ENCODE results near the gene STPG4.
A peak's percentile ranks its signal among the peaks of the same experiment; 100 is the strongest.
"Not testable (repeated sequence)": the region's sequence is repeated elsewhere in the genome, so short reads cannot be mapped to it uniquely, and the experiment has no call there.

The STPG4 gene

DNA sequence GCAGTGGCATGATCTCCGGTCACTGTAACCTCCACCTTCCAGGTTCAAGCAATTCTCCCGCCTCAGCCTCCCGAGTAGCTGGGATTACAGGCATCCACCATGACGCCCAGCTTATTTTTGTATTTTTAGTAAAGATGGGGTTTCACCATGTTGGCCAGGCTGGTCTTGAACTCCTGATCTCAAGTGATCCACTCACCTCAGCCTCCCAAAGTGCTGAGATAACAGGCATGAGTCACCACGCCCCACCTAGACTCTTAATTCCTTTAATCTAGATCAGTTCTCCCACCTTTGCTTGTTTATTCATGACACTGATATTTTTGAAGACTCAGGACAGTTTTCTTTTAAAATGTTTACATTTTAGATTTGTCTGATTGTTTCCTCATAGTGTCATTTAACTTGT is 30.0 kb upstream of the STPG4 start:
- not testable (repeated sequence) for H3K4me3 Mint-ChIP-seq; DNase-seq; H3K9me3 Mint-ChIP-seq; H3K27ac Mint-ChIP-seq; H3K36me3 Mint-ChIP-seq; ATAC-seq (replicated peaks); H3K4me1 Mint-ChIP-seq
- peaks cover 11 to 16% of the 10 kb centered on the region in 2 donors for H3K27me3 Mint-ChIP-seq

DNA sequence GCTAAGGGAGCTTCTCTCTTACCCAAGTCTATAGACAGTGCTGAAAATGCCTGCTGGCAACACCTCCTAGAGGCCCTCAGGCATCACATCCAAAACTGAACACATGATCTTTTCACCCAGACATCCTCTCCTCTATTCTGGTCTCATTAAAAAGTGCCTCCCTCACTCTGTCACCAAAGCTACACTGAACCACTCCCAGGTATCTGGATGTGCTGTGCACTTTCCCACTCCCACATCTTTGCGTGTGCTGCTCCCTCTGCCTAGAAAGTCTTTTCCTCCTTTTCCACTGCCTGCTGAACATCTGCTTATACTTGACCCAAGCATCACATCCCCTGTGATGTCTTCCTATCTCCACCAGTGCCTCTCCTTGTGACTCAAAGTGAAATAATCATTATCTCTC is 26.1 kb upstream of the STPG4 start:
- DNase-seq = no peak
- Mint-ChIP-seq H3K36me3 (peaks cover 4 to 5% of the 10 kb centered on the region in 2 donors), H3K27ac (no peak overlapping the region), H3K4me1 (peaks cover 21 to 22% of the 10 kb centered on the region in 2 donors), H3K27me3 (peaks cover 0 to 14% of the 10 kb centered on the region in 2 donors), H3K9me3 (no peaks in the 10 kb centered on the region), H3K4me3 (no peak overlapping the region)
- no peak for ATAC-seq (replicated peaks)

DNA sequence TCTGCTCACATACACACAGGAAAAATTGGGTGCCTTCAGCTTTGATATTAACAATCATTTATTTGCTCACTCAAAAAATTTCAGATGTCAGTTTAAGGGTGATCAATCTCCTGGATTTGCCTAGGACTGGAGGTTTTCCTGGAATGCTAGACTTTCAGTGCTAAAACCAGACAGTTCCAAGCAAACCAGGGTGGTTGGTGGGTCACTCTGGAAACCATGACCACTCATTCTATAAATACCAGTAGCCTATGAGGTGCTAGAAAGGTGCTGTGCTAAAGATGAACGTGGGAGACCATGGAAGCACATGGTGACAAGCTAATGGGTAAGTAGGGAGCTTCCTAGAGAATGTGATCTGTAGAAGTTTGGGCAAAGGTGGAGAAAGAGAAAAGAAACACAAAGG is 25.4 kb upstream of the STPG4 start:
- DNase-seq (no peak), ATAC-seq (replicated peaks) (no peak)
- H3K27ac Mint-ChIP-seq = no peak overlapping the region
- peaks cover 21 to 24% of the 10 kb centered on the region in 2 donors for H3K4me1 Mint-ChIP-seq
- peaks cover 0 to 9% of the 10 kb centered on the region in 2 donors for H3K27me3 Mint-ChIP-seq
- H3K9me3 Mint-ChIP-seq = no peaks in the 10 kb centered on the region
- no peak overlapping the region for H3K4me3 Mint-ChIP-seq
- H3K36me3 Mint-ChIP-seq = peaks cover 5 to 9% of the 10 kb centered on the region in 2 donors

DNA sequence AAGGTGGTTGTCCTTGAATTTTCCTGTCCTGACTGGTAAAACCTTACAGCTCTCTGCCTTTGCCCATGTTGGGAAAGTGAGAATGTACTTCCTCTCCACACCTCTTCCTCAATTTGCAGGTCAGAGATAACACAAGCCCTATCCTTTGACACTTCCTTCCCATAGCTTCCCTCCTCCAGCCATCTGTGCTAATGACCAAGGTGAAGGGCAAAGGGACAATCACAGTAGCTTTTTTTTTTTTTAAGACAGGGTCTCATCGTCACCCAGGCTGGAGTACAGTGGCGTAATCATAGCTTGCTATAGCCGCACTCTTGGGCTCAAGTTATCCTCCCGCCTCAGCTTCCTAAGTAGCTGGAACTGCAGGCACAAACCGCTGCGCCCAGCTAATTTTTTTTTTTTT is 24.3 kb upstream of the STPG4 start:
- Mint-ChIP-seq H3K27me3 (peaks cover 0 to 9% of the 10 kb centered on the region in 2 donors), H3K4me1 (peaks cover 22 to 32% of the 10 kb centered on the region in 2 donors), H3K27ac (no peak overlapping the region), H3K9me3 (no peaks in the 10 kb centered on the region), H3K4me3 (no peak overlapping the region), H3K36me3 (peaks cover 9 to 17% of the 10 kb centered on the region in 2 donors)
- DNase-seq (no peak), ATAC-seq (replicated peaks) (no peak)

DNA sequence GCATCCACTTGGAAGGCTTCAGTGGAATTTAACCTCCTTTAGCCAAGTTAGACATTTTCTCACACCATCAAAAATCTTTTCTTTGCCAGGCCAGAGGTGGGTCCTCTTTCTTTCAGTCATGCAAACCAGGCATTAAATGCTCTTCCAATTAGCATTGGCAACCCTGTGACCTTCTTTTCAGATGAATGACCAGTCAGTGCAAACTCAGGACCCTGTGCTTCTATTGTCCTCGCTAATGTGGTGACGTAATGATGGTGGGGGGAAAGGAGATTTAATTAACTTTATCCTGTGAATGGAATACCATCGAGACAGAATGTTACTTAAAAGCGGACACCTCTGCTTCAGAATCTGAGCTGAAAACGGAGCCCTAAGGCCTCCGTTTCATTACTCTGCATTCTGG is 23.2 kb upstream of the STPG4 start:
- no peak for DNase-seq
- Mint-ChIP-seq H3K36me3 (peaks cover 11 to 20% of the 10 kb centered on the region in 2 donors), H3K27me3 (peaks cover 0 to 5% of the 10 kb centered on the region in 2 donors), H3K4me3 (no peak overlapping the region), H3K27ac (no peak overlapping the region), H3K9me3 (no peaks in the 10 kb centered on the region), H3K4me1 (peaks cover 24 to 42% of the 10 kb centered on the region in 2 donors)
- no peak for ATAC-seq (replicated peaks)

DNA sequence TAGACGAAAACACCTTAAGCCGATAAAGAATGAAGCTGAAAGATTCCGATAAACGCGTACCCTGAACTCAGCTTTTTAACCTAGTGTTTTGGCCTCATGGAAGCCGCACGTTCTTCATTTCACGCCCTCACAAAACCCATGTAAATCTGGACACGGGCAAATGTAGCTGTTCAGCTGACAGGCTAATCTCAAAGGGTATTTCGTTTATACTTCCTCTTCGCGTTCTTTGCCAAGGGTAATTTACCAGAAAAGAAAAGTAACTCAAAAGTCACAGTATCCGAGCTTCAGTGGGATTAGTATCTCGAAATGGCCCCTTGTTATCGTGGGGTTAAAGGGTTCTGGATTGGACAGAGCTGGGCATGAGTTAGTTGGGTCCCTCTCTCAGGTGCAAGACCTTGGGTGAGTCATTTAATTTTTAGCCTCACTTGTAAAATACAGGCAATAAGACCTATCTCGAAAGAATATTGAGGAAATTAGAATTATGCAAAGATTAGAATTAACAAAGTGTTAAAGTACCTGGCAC is 22.0 kb upstream of the STPG4 start:
- H3K9me3 Mint-ChIP-seq = no peaks in the 10 kb centered on the region
- H3K27me3 Mint-ChIP-seq = peaks cover 0 to 5% of the 10 kb centered on the region in 2 donors
- peaks cover 30 to 52% of the 10 kb centered on the region in 2 donors for H3K4me1 Mint-ChIP-seq
- ATAC-seq (replicated peaks) (peak; percentile 15 to 17), DNase-seq (no peak)
- H3K27ac Mint-ChIP-seq = peak overlapping the region; percentile 98
- H3K4me3 Mint-ChIP-seq = peak overlapping the region; percentile 94 to 99
- H3K36me3 Mint-ChIP-seq = peaks cover 15 to 22% of the 10 kb centered on the region in 2 donors

DNA sequence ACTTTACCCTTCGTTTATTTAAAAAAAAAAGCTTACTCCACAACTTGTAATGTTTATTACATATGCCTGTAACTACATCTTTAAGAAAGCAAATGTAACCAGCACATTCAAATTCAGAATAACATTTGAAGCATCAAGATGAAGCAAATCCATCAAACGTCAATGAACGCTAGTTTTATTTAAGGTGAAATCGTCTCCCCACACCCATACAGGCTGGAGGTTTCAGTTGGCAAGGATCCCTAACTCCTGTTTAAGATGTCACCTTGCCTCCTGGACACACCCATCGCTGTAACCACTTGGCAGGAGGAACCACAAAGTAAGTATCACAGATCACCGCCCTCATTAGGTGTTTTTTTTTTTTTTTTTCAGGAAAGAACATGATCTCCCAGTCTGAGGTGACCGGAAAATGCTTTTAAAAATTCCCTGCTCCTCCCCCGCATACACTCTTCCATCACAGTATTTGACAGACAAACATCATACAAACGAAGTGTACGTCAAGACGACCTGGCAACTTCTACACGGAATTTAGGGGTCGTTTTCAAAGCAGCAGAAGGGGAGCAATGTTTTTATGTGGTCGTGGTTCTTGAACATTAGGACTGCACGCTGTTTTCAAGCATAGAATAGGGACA is 19.7 kb upstream of the STPG4 start:
- H3K27me3 Mint-ChIP-seq = peaks cover 0 to 5% of the 10 kb centered on the region in 2 donors
- peaks cover 33 to 63% of the 10 kb centered on the region in 2 donors for H3K4me1 Mint-ChIP-seq
- H3K9me3 Mint-ChIP-seq = no peaks in the 10 kb centered on the region
- peaks cover 21 to 27% of the 10 kb centered on the region in 2 donors for H3K36me3 Mint-ChIP-seq
- peak overlapping the region; percentile 95 for H3K27ac Mint-ChIP-seq
- H3K4me3 Mint-ChIP-seq = peak overlapping the region; percentile 92 to 93
- DNase-seq (peak; percentile 10), ATAC-seq (replicated peaks) (peak in 1 of 2 donors; percentile 24)

DNA sequence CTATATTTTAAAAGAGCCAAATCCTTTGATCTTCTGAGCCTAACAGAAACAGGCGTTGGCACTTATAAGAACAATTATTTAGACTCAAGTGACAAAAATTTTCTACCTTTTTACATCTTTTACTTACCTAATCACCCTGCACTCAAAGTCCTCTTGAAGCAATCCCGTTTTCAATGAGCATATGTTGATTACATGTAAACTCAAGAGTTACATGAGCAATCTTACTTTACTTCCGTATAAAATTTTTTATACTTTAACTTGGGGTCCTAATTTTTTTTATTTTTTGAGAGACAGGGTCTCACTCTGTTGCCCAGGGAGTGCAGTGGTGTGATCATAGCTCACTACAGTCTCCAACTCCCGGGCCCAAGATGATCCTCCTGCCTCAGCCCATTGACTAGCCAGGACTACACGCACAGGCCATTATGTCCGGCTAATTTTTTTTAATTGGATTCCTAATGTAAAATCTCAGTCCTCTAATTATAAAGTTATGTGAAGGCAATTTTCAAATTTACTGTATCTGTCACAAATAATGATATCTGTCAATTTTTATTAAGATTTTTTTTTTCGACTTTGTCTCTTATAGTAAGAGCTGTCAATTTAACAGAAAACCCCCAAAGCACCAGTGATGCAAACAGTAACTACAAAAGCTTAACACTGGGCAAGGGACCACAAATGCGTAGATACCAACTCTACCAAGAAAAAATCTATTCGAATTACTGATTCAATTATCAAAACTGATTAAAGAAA is 19.1 kb upstream of the STPG4 start:
- H3K9me3 Mint-ChIP-seq = no peaks in the 10 kb centered on the region
- peaks cover 32 to 61% of the 10 kb centered on the region in 2 donors for H3K4me1 Mint-ChIP-seq
- H3K4me3 Mint-ChIP-seq = peak overlapping the region; percentile 92 to 93
- no peak for ATAC-seq (replicated peaks)
- no peak for DNase-seq
- H3K36me3 Mint-ChIP-seq = peaks cover 21 to 27% of the 10 kb centered on the region in 2 donors
- peak overlapping the region; percentile 25 for H3K27ac Mint-ChIP-seq
- H3K27me3 Mint-ChIP-seq = peaks cover 0 to 5% of the 10 kb centered on the region in 2 donors

DNA sequence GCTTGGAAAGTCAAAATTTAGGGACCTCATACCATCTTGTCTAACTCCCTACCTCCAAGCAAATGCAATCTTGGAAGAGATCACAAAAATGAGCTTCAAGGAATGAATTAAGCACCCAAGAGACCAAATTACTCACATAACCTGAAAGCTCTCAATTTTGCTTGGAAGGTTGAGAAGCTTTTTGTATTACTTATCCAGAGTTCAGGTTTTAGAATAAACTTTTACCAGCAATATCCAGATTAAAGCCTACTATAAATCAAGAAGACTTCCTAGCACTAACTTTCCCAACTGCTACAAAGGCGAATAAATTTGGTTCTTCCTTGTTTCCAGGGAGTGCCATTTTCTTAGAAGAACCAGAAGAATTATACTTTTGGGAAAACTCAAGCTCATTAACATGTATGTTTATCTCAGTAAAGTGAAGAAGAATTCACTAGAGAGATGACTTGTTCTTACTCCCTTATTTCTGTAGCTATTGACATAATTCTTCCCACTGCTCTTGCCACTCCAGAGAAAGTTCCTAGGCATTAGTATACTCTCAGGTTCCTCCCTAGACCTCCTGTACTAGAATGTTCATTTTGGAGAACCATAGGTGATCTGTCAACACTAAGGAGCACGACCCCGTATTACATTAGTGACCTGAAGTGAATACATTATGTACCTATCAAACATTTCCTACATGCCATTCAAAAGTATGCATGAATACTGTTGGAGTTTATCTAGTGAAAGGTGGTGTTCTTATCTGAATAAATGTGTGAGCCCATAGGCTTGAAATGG is 18.0 kb upstream of the STPG4 start:
- DNase-seq = no peak
- Mint-ChIP-seq H3K27me3 (peaks cover 0 to 5% of the 10 kb centered on the region in 2 donors), H3K4me3 (peak overlapping the region; percentile 25 to 92), H3K27ac (no peak overlapping the region), H3K36me3 (peaks cover 23 to 28% of the 10 kb centered on the region in 2 donors), H3K4me1 (peaks cover 31 to 68% of the 10 kb centered on the region in 2 donors), H3K9me3 (no peaks in the 10 kb centered on the region)
- no peak for ATAC-seq (replicated peaks)

DNA sequence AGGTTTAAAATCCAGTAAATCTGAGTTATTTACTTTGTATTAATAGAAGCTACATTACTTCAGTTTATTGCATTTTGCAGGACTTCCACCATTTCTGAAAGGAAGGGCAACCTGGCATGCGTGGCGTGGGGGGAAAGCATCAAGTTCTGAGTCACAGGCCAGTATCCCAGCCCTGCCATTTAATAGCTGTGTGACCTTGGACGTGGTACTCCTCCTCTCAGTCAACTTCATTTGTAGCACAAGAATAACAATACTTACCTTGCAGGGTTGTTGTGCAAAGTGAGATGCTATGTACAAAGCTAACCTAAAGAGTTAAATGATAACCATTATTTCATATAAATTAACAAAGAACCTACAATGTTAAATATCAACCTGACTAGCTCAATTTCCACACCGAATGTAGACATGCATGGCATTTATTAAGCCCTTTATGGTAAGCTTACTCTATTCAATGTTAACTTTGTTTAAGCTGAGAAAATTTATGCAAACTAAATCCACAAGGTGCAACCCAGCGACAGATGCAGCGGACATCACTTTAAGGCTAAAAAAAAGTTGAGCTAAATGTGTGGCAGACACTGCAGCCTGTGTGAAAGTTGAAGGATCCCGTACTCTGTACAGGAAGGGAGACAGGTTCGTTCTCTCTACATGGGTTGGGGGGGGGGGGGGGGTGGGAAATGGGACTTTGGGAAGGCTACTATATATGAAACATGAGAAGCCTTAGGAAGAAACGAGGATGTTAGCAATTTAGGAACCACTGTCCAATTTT is 17.2 kb upstream of the STPG4 start:
- Mint-ChIP-seq H3K4me3 (peak overlapping the region; percentile 46 to 51), H3K27ac (no peak overlapping the region), H3K9me3 (no peaks in the 10 kb centered on the region), H3K27me3 (peaks cover 0 to 5% of the 10 kb centered on the region in 2 donors), H3K36me3 (peaks cover 25 to 32% of the 10 kb centered on the region in 2 donors), H3K4me1 (peaks cover 30 to 66% of the 10 kb centered on the region in 2 donors)
- ATAC-seq (replicated peaks) (no peak), DNase-seq (no peak)

DNA sequence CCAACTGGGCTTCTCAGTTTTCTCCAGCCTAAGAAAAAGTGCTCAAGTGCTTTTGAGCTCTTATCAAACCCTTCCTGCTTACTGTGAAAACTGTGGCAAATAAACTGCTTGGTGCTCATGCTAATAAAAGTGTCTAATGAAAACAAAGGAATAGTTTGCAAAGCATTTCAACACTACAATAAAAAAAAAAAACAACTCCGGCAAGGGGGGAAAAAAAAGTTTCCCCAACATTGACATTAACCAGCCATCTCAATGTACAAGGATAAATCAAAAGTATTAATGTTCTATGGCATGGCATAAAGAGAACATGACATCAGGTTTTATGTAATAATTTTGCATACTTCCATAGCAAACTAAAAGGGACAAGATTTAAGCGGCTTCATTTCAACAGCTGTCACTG is 14.7 kb upstream of the STPG4 start:
- H3K36me3 Mint-ChIP-seq = peaks cover 25 to 27% of the 10 kb centered on the region in 2 donors
- peaks cover 25 to 59% of the 10 kb centered on the region in 2 donors for H3K4me1 Mint-ChIP-seq
- no peaks in the 10 kb centered on the region for H3K9me3 Mint-ChIP-seq
- no peak overlapping the region for H3K27ac Mint-ChIP-seq
- peak overlapping the region in 1 of 2 donors; percentile 4 for H3K4me3 Mint-ChIP-seq
- no peak for DNase-seq
- H3K27me3 Mint-ChIP-seq = no peaks in the 10 kb centered on the region
- no peak for ATAC-seq (replicated peaks)

DNA sequence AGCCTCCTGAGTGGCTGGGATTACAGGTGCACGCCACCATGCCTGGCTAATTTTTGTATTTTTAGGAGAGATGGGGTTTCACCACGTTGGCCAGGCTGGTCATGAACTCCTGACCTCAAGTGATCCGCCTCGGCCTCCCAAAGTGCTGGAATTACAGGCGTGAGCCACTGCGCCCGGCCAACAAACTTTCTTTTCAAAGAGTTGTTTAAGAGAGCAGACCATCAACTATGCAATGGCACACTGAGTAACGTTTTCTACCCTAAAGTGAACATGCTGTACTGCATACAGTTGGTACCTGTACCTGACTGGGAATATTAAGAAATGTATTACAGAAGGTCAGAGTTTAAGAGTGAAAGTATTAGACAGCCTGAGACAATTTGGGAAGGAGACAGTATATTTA is 13.8 kb upstream of the STPG4 start:
- H3K27ac Mint-ChIP-seq; DNase-seq; H3K27me3 Mint-ChIP-seq; H3K9me3 Mint-ChIP-seq; H3K4me3 Mint-ChIP-seq; ATAC-seq (replicated peaks): not testable (repeated sequence)
- Mint-ChIP-seq H3K4me1 (peaks cover 30 to 59% of the 10 kb centered on the region in 2 donors), H3K36me3 (peaks cover 30 to 33% of the 10 kb centered on the region in 2 donors)

DNA sequence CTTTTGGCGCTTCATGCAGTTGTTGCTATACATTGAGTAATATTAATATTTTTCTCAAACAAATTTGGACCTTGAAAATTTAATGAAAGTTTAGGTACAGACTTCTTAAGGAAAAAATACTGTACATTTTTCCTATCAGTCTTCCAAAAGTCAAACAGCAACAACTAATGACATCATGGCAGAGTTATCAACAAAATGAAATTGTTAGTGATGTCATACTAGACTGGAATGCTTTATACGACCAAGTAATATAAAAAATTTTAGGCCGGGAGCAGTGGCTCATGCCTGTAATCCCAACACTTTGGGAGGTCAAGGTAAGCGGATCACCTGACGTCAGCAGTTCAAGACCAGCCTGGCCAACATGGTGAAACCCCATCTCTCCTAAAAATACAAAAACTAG is 12.0 kb upstream of the STPG4 start:
- H3K4me1 Mint-ChIP-seq = peaks cover 25 to 62% of the 10 kb centered on the region in 2 donors

More for the DNA sequence above, 12.0 kb upstream of the STPG4 start:
- peaks cover 31 to 33% of the 10 kb centered on the region in 2 donors for H3K36me3 Mint-ChIP-seq
- DNase-seq = no peak
- no peaks in the 10 kb centered on the region for H3K9me3 Mint-ChIP-seq
- no peaks in the 10 kb centered on the region for H3K27me3 Mint-ChIP-seq
- H3K27ac Mint-ChIP-seq = no peak overlapping the region
- ATAC-seq (replicated peaks) = no peak
- no peak overlapping the region for H3K4me3 Mint-ChIP-seq

All from stimulated activated naive B cell treated with anti-CD40 and anti-IgM and Interleukin-4, amounts not matched to agents 10 μg/mL and 1 μg/mL and 100 μg/mL, for 72 hours (primary cell).